HL-60/S4 treated with retinoic acid at 250 ng/mL for 4 days and 3 days (cell line): ENCODE measurements around the gene TPCN2.
"Not testable (repeated sequence)": the region's sequence is repeated elsewhere in the genome, so short reads cannot be mapped to it uniquely, and the experiment has no call there.

ENCODE experiments used
- in situ Hi-C: fragments of 300-500 bp; cut with MboI; formaldehyde crosslinking; loops from 2 replicates; pipeline ENCODE4 v1.7.0; 2022; ENCODE audit warnings: low sequenced_read_pairs

Gene TPCN2

DNA sequence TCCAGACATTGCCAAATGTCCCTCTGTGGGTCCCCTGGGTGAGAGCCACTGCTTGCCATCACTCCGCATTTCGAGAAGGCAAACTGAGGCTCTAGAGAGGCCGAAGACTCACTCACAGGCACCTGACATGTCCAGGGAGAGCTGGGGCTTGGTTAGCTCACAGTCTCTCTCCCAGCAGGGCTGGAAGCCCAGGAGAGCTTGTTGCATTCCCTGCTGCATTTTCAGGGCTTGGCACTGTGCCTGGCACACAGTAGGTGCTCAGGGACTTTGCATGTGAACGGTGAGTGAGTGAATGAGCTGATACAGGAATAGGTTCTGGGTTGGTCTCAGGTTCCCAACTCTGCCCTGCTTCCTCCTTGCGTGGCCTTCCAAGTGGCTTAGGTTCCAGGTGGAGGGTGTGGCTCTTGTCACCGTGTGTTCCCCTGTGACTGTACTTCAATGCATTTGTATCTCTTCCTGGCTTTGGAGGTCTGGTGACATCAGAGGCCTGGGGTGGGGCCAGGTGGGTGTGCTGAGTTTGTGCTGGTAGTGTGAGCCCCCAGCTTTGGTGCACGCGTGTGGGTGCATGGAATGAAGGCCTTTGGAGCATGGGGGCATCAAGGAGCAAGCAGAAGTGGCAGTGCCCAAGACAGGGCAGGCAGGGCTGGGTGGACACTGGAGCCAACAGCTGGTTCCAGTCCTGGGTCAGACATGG, 88.6 kb downstream of the TPCN2 start:
- in situ Hi-C loops: no loop called here

DNA sequence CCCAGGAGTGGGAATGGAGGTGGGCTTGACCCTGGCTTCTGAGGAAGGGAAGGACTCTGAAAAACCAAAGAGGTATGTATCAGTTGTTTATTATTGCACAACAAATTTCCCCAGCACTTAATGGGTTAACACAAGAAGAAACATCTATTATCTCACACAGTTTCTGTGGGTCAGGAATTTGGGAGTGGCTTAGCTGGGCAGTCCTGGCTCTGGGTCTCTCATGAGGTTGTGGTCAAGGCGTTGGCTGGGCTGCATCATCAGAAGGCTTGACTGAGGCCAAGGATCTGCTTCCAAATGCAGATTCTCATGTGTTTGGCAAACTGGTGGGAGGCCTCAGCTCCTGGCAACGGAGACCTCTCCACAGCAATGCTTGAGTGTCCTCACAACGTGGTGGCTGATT, 89.5 kb downstream of the TPCN2 start:
- in situ Hi-C loops: no loop called here

DNA sequence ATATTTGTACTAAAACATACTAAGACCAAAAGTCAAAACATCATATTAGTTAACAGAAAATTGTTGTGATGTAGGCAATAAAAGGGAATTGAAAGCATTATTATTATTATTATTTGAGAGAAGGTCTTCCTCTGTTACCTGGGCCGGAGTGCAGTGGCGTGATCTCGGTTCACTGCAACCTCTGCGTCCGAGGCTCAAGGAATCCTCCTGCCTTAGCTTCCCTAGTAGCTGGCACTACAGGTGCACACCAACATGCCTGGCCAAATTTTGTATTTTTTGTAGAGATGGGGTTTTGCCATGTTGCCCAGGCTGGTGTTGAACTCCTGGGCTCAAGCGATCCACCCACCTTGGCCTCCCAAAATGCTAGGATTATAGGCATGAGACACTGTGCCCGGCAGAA, 91.4 kb downstream of the TPCN2 start:
- in situ Hi-C loops: not testable (repeated sequence)

DNA sequence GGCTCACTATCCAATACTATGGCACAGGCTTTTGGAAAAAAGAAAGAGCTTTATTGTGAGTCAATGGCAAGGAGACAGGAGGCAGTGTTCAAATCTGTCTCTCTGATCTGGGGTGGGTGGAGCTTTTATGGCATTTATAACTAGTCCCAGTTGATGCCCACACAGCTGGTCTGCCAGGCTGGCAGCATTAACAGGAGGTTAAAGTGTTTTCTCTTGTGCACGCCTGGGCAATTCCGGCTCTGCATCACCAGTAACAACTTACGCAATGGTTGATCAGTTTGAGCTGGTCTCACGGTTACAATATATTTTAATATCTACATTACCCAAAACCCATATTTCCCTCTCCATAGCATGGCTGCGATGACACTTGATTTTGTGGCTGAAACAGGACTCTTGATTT, 91.9 kb downstream of the TPCN2 start:
- in situ Hi-C loops: no loop called here

DNA sequence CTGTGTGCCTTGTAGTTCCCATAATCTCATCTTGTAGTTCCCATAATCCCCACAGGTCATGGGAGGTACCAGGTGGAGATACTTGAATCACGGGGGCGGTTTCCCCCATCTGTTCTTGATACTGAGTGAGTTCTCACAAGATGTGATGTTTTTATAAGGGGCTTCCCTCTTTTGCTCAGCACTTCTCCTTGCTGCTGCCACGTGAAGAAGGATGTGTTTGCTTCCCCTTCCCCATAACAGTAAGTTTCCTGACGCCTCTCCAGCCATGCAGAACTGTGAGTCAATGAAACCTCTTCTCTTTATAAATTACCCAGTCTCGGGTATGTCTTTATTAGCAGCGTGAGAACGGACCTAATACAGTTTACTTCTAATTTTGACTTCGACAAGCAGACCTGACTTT, 93.0 kb downstream of the TPCN2 start:
- in situ Hi-C loops: no loop called here

DNA sequence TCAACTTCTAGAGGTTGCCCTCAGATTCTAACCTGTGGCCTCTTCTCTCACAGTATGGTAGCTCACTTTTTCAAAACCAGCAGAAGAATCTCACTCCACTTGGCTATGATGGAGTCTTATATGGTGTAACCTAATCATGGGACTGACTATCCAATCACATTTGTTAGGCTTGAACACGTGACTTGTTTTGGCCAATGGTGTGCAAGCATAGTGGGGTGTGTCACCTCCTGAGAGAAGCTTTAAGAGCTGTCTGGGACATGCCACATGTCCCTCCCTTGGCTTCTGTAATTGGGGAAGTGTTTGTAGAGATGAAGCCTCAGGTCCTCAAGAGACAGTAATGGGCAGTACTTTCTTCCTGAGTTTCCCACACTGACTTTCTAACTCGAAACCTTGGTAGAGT, 94.2 kb downstream of the TPCN2 start:
- in situ Hi-C loops: no loop called here

DNA sequence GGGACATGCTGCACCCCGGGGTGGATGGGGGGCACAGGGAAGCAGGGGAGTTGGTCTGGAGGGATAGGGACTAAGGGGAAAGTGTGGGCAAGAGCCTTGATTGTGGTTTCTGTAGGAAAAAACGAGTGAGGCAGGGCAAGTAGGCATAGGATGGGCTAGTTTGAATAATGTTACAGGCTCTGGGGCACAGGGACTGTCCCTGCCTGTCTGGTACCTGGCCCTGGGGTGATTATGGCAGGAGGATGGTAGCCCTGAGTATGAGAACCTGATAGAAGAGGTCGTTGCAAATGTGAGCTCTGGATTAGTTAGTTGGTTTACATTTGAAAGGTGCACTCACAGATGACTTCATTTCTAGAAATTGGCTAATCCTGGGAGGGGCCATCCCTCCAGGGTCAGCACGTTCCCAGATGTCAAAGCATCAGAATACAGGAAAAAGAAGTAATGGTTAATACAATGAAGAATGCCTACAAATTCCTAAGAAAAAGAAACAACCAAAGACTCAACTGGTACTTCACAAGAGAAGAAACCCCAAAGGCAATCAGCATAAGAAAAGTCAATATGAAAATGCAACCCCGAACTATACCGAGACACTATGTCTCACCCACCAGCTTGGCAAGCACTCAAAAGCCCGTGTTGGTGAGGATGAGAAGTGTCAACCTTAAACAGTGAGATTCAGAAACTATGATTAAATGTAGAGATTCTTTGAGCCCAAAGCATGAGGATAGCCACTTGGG, 95.8 kb downstream of the TPCN2 start:
- in situ Hi-C loops: no loop called here

DNA sequence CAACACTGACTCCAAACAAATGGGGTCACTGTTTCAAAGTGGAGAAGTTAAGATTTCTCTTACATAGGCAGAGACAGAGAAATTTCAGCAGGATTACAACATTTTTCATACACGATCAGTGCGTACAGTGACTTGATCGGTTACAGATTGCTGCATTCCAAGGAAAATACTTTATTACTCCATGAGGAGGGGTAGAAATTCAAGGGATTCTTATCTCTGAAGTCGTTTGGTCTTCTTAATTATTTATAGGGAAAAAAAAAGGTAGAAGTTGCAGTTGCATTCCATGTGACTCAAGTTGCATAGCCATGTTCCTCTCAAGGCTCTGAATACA, 96.3 kb downstream of the TPCN2 start:
- in situ Hi-C loops: no loop called here

DNA sequence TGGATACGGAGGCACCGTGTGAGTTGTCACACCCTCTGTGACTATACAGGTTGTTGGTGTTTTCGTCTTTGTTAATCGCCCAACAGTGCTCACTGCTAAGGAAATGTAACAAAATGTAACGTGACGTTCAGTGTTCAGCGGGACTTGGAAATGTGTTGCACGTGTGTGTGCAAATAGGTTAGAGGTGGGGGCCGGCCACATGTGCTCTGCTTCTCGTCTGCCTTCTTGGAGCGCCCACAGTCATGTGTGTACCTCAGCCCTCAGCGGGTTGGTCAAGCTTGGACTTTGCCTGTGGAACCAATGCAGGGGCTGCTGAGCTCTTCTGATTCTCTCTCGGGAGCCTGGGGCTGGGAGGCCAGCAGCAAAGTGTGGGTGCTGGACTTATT, 99.6 kb downstream of the TPCN2 start:
- in situ Hi-C loops: no loop called here

DNA sequence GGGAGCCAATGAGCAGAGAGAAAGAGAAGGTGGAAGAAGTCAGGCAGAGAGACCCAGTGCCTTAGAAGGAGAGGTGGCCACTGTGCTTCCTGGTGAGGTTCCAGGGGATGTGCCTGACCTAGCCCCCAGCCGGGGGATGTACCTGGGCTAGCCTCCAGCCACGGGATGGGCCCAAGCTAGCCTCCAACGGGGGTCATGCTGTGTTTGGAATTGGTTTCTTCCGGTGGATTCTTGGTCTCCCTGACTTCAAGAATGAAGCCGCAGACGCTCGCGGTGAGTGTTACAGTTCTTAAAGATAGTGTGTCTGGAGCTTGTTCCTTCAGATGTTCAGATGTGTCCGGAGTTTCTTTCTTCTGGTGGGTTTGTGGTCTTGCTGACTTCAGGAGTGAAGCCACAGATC, 100.1 kb downstream of the TPCN2 start:
- in situ Hi-C loops: no loop called here

DNA sequence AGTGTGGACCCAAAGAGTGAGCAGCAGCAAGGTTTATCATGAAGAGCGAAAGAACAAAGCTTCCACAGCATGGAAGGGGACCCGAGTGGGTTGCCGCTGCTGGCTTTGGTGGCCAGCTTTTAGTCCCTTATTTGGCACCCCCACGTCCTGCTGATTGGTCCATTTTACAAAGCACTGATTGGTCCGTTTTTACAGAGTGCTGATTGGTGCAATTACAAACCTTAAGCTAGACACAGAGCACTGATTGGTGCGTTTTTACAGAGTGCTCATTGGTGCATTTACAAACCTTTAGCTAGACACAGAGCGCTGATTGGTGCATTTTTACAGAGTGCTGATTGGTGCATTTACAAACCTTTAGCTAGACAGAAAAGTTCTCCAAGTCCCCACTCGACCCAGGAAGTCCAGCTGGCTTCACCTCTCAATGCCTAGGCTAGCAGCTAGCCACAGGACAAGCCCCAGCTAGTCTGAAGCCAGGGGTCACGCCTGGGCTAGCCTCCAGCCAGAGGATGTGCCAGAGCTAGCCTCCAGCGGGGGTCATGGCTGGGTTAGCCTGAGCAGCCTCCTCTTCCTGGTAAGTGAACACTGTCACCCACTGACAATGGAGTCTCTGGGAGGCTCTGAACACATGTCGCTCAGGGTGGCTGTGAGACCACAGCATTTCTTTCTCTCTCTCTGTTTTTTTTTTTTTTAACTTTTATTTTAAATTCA, 100.8 kb downstream of the TPCN2 start:
- in situ Hi-C loops: not testable (repeated sequence)

DNA sequence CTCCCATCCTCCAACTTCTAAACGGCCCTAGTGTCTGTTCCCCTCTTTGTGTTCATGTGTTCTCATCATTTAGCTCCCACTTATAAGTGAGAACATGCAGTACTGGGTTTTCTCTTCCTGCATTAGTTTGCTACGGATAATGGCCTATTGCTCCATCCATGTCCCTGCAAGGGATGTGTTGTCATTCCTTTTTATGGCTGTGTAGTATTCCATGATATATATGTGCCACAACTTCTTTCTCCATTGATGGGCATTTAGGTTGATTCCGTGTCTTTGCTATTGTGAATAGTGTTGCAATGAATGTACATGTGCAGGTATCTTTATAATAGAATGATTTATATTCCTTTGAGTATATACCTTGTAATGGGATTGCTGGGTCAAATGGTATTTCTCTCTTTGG, 101.4 kb downstream of the TPCN2 start:
- in situ Hi-C loops: no loop called here

DNA sequence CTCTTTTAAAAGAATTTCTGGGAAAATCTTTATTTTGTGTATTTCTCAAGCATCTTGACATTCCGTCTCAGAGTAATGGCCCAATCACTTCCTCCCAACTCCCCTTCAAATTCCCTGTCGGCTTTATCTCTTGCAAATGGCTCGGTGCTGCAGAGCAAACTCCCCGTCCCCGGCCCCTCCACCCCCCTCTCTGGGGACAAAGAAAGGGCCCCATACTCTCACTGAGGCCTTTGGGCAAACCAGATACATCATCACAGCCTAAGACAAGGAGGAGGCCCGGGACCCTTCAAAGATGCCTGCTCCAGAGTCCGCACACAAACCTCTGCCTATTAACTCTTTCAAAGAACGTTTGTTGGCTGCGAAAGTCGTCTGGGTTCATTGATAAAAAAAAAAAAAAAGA, 103.1 kb downstream of the TPCN2 start:
- in situ Hi-C loops: no loop called here

DNA sequence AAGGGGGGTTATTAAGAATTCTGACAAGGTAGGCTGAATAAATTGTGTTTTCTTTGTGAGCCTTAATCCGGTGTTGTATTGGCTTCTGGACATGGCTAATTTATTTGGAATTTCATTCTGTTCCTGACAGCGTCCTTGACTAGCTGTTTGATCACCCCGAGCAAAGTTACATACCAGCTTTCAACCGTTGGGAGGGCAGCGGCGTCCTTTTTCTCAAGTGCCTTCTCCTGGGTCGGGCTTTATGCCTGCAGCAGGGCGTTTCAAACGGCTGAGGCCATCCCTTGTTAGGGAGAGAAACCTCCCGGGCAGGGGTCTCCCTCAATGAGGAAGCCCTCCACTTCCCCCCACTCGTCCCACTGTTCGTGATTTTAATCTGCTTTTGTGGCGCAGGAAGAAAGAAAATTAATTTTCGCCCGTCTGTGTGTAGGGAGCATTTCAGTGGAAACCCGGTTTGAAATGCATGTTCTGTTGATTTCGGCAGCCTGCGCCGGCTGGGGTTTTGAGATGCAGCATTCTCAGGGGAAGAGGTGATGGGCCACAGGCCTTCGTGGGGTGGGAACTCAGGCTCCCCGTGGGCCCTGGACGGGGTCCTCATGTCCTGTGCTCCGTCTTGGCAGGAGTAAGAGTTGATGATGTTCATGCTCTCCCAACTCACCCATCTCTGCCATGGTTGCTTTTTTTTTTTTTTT, 104.1 kb downstream of the TPCN2 start:
- in situ Hi-C loops: no loop called here

DNA sequence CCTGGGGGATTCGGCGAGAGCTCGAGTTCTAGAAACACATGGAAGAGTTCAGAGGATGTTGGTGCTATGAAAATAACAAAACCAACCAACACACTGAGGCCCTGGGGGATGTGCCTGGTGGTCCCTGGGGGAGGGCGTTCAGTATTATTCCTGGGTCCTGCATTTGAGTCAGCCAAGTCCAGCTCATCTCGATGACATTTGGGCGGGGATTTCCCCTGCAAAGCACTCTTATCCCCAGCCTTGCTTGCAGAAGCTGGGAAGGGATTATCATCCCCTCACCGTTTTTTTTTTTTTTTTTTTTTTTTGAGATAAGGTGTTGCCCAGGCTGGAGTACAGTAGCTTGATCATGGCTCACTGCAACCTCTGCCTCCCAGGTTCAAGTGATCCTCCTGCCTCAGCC, 104.9 kb downstream of the TPCN2 start:
- in situ Hi-C loops: no loop called here

DNA sequence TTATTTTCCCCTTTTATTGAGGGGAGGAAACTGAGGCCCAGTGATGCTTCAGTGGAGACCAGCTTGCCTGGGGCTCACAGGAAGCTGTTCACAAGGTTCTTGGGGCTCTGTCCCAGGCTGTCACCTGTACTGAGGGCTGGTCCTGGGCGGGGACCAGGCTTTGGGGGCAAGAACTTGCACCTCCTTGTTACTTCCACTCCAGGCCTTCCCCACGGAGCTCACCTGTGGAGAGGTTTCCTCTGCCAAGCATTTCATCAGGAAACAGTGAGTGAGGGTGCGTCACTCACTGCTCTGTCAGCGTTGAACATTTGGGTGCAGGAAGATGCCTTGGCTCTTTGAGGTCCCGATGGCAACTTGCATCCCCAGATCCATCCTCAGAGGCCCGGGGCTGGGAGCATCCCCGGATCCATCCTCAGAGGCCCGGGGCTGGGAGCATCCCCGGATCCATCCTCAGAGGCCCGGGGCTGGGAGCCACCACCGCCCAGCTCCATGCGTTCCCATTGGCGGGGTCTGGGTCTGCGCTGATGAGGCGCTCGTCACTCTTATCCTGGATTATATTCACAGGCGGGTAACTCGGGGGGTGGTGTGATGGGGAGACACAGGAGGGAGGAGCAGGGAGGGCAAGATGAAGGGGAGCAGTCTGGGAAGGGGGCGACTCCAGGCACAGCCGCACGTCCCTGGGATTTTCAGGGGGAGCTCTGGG, 105.6 kb downstream of the TPCN2 start:
- in situ Hi-C loops: no loop called here

DNA sequence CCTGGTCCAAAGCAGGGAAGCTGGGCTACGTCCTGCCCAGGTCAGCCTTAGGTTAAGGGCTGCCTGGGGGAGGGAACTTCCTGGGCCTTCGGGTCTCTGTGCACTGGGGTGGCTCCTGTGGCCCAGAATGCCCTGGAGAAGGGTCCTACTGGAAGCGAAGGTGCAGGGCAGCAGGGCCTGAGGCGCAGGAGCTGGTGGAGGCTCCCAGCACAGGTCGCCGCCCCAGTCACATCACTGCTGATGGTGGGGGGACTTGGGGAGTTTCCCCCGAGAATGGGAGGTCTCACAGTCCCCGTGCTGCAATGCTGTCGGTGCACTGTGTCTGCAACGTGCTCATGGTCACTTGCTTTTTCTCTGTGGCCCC, 106.2 kb downstream of the TPCN2 start:
- in situ Hi-C loops: no loop called here

DNA sequence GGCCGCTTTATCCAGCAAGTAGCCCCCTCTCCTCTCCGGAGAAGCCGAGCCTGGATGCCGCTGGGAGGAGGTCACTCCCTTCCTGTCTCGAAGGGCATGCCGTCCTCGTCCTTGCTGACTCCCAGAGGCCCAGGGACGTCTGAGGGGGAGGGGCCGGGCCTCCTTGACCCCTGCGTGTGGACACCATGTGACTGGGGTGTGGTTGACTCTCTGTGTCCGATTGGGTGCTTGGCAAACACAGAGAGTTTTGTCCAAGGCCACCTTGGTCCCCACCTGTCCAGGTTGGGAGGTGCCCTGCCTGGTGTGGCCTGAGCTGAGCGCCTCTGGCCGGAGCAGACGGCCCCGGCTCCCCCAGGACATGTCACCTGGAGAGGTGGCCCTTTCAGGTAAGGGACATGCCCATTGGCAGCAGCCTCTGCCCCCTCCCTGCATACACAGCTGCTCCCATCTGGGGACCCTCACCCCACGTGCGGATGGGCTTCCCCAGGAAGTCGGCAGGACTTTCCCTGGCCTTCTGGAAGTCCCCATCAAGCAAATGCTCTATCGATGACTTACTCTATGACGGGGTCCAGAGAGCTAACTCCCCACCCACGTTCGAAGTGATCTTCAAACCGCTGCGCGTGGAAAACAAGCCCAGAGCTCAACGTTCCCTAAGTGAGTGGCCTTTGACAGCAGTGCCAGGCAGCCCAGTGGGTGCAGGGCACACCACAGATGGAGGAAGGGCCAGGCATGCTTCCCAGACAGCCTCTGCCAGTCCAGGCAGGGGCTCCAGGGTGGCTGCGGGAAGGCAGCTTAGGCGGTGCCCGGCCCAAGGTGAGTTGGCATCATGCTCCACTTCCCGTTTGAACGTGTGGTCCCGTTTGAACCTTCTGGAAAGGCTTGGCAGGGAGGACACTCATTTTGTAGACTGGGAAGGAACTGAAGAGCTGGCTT, 106.8 kb downstream of the TPCN2 start, which contains the start of gene SMIM38:
Gene SMIM38, plus strand, starts transcription at position 634 of the 933 bp plus-strand sequence. CDS start 1,912 bp downstream, outside the sequence.
- in situ Hi-C loops: no loop called here

DNA sequence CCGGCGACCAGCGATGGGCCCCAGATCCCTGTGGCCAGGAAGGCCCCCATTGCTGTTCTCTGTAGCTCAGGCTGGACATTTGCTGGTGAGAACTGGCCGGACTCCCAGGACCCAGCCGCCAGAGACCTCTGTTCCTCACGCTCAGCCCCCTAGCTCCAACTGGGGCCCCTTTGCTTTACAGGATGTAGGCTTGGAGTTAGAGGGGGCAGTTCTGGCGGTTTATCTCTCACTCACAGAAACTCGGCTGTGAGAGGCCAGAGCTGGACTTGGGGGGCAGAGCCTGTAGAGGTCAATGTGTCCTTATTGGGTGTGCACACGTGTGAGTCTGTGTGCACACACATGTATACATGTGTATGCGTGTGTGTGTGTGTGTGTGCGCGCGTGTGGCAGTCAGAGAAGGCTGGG, 107.5 kb downstream of the TPCN2 start:
- in situ Hi-C loops: no loop called here

DNA sequence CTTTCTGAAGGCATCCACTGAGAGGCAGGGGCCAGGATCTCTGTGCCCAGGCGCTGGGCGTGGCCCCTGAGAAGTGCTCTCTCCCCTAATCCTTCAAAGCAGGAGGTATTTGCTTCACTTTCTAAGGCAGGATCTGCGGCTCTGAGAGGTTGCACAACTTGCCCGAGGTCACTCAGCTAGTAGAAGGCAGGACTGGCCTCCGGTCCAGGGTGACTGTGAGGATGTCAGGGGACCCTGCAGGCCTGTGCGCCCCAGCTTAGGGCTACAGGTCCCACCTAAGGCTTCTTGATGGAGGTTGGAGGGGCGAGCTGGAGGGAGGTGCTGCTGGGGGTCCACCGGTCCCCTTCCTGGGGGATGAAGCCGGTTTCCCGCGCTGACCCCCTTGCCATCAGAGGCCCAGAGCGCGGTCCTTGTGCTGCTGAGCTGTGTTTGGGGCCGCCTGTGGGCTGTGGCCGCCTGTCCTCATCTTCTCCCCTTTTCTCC, 108.0 kb downstream of the TPCN2 start:
- in situ Hi-C loops: no loop called here
